Sigmoid colon (tissue), 7 donors: ENCODE results near the gene CD300A. TPM values are rescaled to one million over a fixed set of nuclear protein-coding genes. Genes with fewer than 3 reads are reported as not detected.

Source experiments
- DNase-seq: peaks from one replicate; pipeline ENCODE4 v3.0.0-alpha.2; 2019
- H3K27ac ChIP-seq, 4 donors: fragments of 200-600 bp; sonication (generic); one replicate each; pipeline ENCODE4 v1.5.1; 2016 to 2019; ENCODE audit warnings: mild to moderate bottlenecking in 1 of 4
- H3K27me3 ChIP-seq, 3 donors: fragments of 200-600 bp; sonication (generic); one replicate each; pipeline ENCODE4 v1.5.1; 2019; ENCODE audit warnings: mild to moderate bottlenecking in 1 of 3
- H3K36me3 ChIP-seq, 4 donors: fragments of 200-600 bp; sonication (generic); one replicate each; pipeline ENCODE4 v1.5.1; 2016 to 2019
- H3K4me1 ChIP-seq, 4 donors: fragments of 200-600 bp; sonication (generic); one replicate each; pipeline ENCODE4 v1.5.1; 2017 to 2019
- H3K4me3 ChIP-seq, 4 donors: fragments of 200-600 bp; sonication (generic); one replicate each; pipeline ENCODE4 v1.5.1; 2017 to 2019; ENCODE audit warnings: mild to moderate bottlenecking in 2 of 4, moderate library complexity in 1 of 4
- H3K9me3 ChIP-seq, 4 donors: fragments of 200-600 bp in 3 of 4; sonication (generic) in 3 of 4; one replicate each; pipeline versions ENCODE4 v1.5.1 to v1.6.1; 2013 to 2019
- CTCF ChIP-seq, 4 experiments: fragments of 450-650 bp in 3 of 4; fragments of 200-600 bp in 1 of 4; IDR thresholded peaks; one replicate each; pipeline ENCODE4 v1.5.1; 2016 to 2019; ENCODE audit warnings: antibody characterized with exemption in 4 of 4, mild to moderate bottlenecking in 3 of 4, moderate library complexity in 2 of 4
- EP300 ChIP-seq, 4 donors: sonication (generic); formaldehyde crosslinking; IDR thresholded peaks; one replicate each; pipeline ENCODE4 v1.6.1; 2017; ENCODE audit warnings: antibody characterized with exemption in 4 of 4
- POLR2A ChIP-seq, 2 donors: fragments of 450-650 bp; IDR thresholded peaks; one replicate each; pipeline ENCODE4 v1.6.1; 2016; ENCODE audit warnings: antibody characterized with exemption in 2 of 2, mild to moderate bottlenecking in 2 of 2, moderate library complexity in 2 of 2
- POLR2AphosphoS5 ChIP-seq, 4 donors: sonication (generic); formaldehyde crosslinking; IDR thresholded peaks; one replicate each; pipeline ENCODE4 v1.6.1; 2017; ENCODE audit warnings: antibody characterized with exemption in 4 of 4
- WGBS, 2 donors: extraction: QIAGEN DNeasy Blood & Tissue Kit; methylation state at CpG; one replicate each; pipeline ENCODE4 v1.1.7; 2013; 5-methylcytosine and 5-hydroxymethylcytosine counted together
- intact Hi-C: fragments of 100-400 bp; cut with DNase I; formaldehyde crosslinking; loops from one replicate; pipeline ENCODE4 v1.15.1; 2023
- polyA plus RNA-seq, 3 donors: library from polyadenylated mRNA; stranded (reverse); fragments of 200-250 nt; gene quantifications; one replicate each; pipeline ENCODE4 v1.2.3, GENCODE V29; 2013
- total RNA-seq, 4 donors: library from RNA; depleted of rRNA; stranded (reverse); fragments of >200 nt; gene quantifications; one replicate each; pipeline ENCODE4 v1.1.0, GENCODE V29; 2016
- donor health status: healthy with polysubstance abuse.
- donor health status: Bipolar disorder and iron deficiency.
- donor health status: healthy.

CD300A gene
- total and polyA plus RNA-seq, 7 donors, result 2.9 to 33.5 (median 4.8) TPM

- Histone ChIP-seq H3K27me3 (peaks cover 0 to 11% (median 0%) of the 10 kb centered on the region in 3 donors), H3K4me1 (peaks cover 0 to 34% (median 23%) of the 10 kb centered on the region in 4 donors), H3K4me3 (peak overlapping the region; percentile 46 to 74 (median 58)), H3K36me3 (no peaks in the 10 kb centered on the region), H3K9me3 (no peaks in the 10 kb centered on the region), H3K27ac (peak overlapping the region; percentile 79 to 87 (median 82))
- TF ChIP-seq POLR2A (IDR thresholded peaks at IDR 0.05) (no peak), POLR2AphosphoS5 (IDR thresholded peaks at IDR 0.05) (no peak), CTCF (IDR thresholded peaks at IDR 0.05) (no peak), EP300 (IDR thresholded peaks at IDR 0.05) (no peak)
- intact Hi-C loops, result no loop called here
- WGBS, 2 donors, result 1% methylated on average over 33 of the region's 33 CpGs
- no peak for DNase-seq
These were observed 34.1 kb upstream of the CD300A start for GRCh38 chr17:74432424-74432690.

- TF ChIP-seq POLR2AphosphoS5 (IDR thresholded peaks at IDR 0.05) (no peak), CTCF (IDR thresholded peaks at IDR 0.05) (no peak), EP300 (IDR thresholded peaks at IDR 0.05) (no peak), POLR2A (IDR thresholded peaks at IDR 0.05) (no peak)
- peaks cover 0 to 11% (median 0%) of the 10 kb centered on the region in 3 donors for H3K27me3 ChIP-seq
- peak overlapping the region; percentile 46 to 74 (median 58) for H3K4me3 ChIP-seq
- peak overlapping the region; percentile 79 to 87 (median 82) for H3K27ac ChIP-seq
- H3K9me3 ChIP-seq, result peaks cover 0 to 5% (median 0%) of the 10 kb centered on the region in 4 donors
- no peak for DNase-seq
- intact Hi-C loops, result no loop called here
- peaks cover 0 to 34% (median 23%) of the 10 kb centered on the region in 4 donors for H3K4me1 ChIP-seq
- no peaks in the 10 kb centered on the region for H3K36me3 ChIP-seq
- 13 to 28% methylated on average over 23 of the region's 23 CpGs for WGBS, 2 donors
These were observed 33.6 kb upstream of the CD300A start for GRCh38 chr17:74432766-74433391.

GRCh38 chr17:74433421-74434121 lies 32.9 kb upstream of the CD300A start:
- no peak for TF ChIP-seq POLR2A (IDR thresholded peaks at IDR 0.05)
- TF ChIP-seq CTCF (IDR thresholded peaks at IDR 0.05), result no peak
- no peak for TF ChIP-seq EP300 (IDR thresholded peaks at IDR 0.05)
- no peak for TF ChIP-seq POLR2AphosphoS5 (IDR thresholded peaks at IDR 0.05)
- Histone ChIP-seq H3K4me1 (peaks cover 0 to 34% (median 23%) of the 10 kb centered on the region in 4 donors), H3K27ac (peak overlapping the region in 2 of 4 donors; percentile 18 to 85), H3K36me3 (no peaks in the 10 kb centered on the region), H3K9me3 (peaks cover 0 to 5% (median 0%) of the 10 kb centered on the region in 4 donors), H3K4me3 (peak overlapping the region in 2 of 4 donors; percentile 55 to 61), H3K27me3 (peaks cover 0 to 11% (median 0%) of the 10 kb centered on the region in 3 donors)
- intact Hi-C loops, result no loop called here
- no peak for DNase-seq
- 67 to 69% methylated on average over 17 of the region's 17 CpGs for WGBS, 2 donors

- DNase-seq, result no peak
- no peak overlapping the region for H3K4me3 ChIP-seq
- H3K27ac ChIP-seq, result no peak overlapping the region
- peaks cover 0 to 5% (median 0%) of the 10 kb centered on the region in 4 donors for H3K9me3 ChIP-seq
- 45 to 74% methylated on average over 5 of the region's 5 CpGs for WGBS, 2 donors
- intact Hi-C loops, result no loop called here
- peaks cover 0 to 12% (median 0%) of the 10 kb centered on the region in 4 donors for H3K36me3 ChIP-seq
- peaks cover 0 to 11% (median 0%) of the 10 kb centered on the region in 3 donors for H3K27me3 ChIP-seq
- peaks cover 0 to 24% (median 16%) of the 10 kb centered on the region in 4 donors for H3K4me1 ChIP-seq
- no peak for TF ChIP-seq EP300 (IDR thresholded peaks at IDR 0.05)
- TF ChIP-seq POLR2A (IDR thresholded peaks at IDR 0.05), result no peak
- no peak for TF ChIP-seq CTCF (IDR thresholded peaks at IDR 0.05)
- no peak for TF ChIP-seq POLR2AphosphoS5 (IDR thresholded peaks at IDR 0.05)
These were observed 30.6 kb upstream of the CD300A start for GRCh38 chr17:74435775-74436359.
